Stomach (tissue), 9 donors: ENCODE measurements around the gene CABCOCO1. TPM values are rescaled to one million over a fixed set of nuclear protein-coding genes. Genes with fewer than 3 reads are reported as not detected.

Experiments used
- DNase-seq, 2 donors: peaks; one replicate each; pipeline versions ENCODE4 v3.0.0 to v3.0.0-alpha.2; 2013 to 2019
- H3K27ac ChIP-seq, 5 donors: fragments of 200-600 bp in 4 of 5; sonication (generic) in 4 of 5; one replicate each; pipeline ENCODE4 v1.5.1; 2013 to 2019; ENCODE audit warnings: mild to moderate bottlenecking in 1 of 5, moderate library complexity in 1 of 5
- H3K27me3 ChIP-seq, 3 donors: fragments of 200-600 bp; sonication (generic); one replicate each; pipeline ENCODE4 v1.5.1; 2017 to 2019; ENCODE audit warnings: mixed run types in 1 of 3
- H3K36me3 ChIP-seq, 4 donors: fragments of 200-600 bp; sonication (generic); 1 replicate in 3 of 4; 2 replicates in 1 of 4; pipeline ENCODE4 v1.5.1; 2016 to 2019
- H3K4me1 ChIP-seq, 4 donors: fragments of 200-600 bp; sonication (generic); one replicate each; pipeline ENCODE4 v1.5.1; 2016 to 2019
- H3K4me3 ChIP-seq, 4 donors: fragments of 200-600 bp; sonication (generic) in 3 of 4; one replicate each; pipeline ENCODE4 v1.5.1; 2016 to 2019; ENCODE audit warnings: mild to moderate bottlenecking in 1 of 4
- H3K9me3 ChIP-seq, 4 donors: fragments of 200-600 bp; sonication (generic); one replicate each; pipeline ENCODE4 v1.5.1; 2016 to 2019
- EP300 ChIP-seq: sonication (generic); formaldehyde crosslinking; IDR thresholded peaks from one replicate; pipeline ENCODE4 v1.6.1; 2017; ENCODE audit warnings: antibody characterized with exemption
- POLR2A ChIP-seq, 4 donors: fragments of 450-650 bp; IDR thresholded peaks; one replicate each; pipeline ENCODE4 v1.6.1; 2016; ENCODE audit warnings: antibody characterized with exemption in 4 of 4, control low read depth in 2 of 4, mild to moderate bottlenecking in 1 of 4, moderate library complexity in 1 of 4
- POLR2AphosphoS5 ChIP-seq, 3 donors: sonication (generic); formaldehyde crosslinking; IDR thresholded peaks; one replicate each; pipeline ENCODE4 v1.6.1; 2016; ENCODE audit warnings: antibody characterized with exemption in 3 of 3
- WGBS, 5 donors: extraction: QIAGEN DNeasy Blood & Tissue Kit in 3 of 5; methylation state at CpG; one replicate each; pipeline versions ENCODE4 v1.1.5 to v1.1.7; 2013 to 2018; 5-methylcytosine and 5-hydroxymethylcytosine counted together
- intact Hi-C: fragments of 100-400 bp; cut with DNase I; formaldehyde crosslinking; loops from one replicate; pipeline ENCODE4 v1.15.1; 2023; ENCODE audit warnings: low total_unique reads
- polyA plus RNA-seq, 3 donors: library from polyadenylated mRNA; stranded (reverse); fragments of 200-250 nt; gene quantifications; one replicate each; pipeline ENCODE4 v1.2.3, GENCODE V29; 2013
- total RNA-seq, 5 donors: library from RNA; depleted of rRNA; stranded (reverse); fragments of >200 nt; gene quantifications; one replicate each; pipeline versions ENCODE4 v1.1.0 to v1.2.3, GENCODE V29; 2014 to 2016
- TF ChIP-seq, protein P1 (sequence below), 7 experiments: fragments of 450-650 bp in 4 of 7; fragments of 200-600 bp in 3 of 7; sonication (generic) in 3 of 7; IDR thresholded peaks; one replicate each; pipeline ENCODE4 v1.5.1; 2016 to 2019; ENCODE audit warnings: antibody characterized with exemption in 7 of 7, control low read depth in 2 of 7, mild to moderate bottlenecking in 1 of 7
- donor health status: healthy with polysubstance abuse.
- donor health status: Bipolar disorder and iron deficiency.
- donor health status: healthy.

The CABCOCO1 gene
- total and polyA plus RNA-seq, 8 donors, result 0.30 to 2.6 (median 1.3) TPM; not detected in 4

DNA sequence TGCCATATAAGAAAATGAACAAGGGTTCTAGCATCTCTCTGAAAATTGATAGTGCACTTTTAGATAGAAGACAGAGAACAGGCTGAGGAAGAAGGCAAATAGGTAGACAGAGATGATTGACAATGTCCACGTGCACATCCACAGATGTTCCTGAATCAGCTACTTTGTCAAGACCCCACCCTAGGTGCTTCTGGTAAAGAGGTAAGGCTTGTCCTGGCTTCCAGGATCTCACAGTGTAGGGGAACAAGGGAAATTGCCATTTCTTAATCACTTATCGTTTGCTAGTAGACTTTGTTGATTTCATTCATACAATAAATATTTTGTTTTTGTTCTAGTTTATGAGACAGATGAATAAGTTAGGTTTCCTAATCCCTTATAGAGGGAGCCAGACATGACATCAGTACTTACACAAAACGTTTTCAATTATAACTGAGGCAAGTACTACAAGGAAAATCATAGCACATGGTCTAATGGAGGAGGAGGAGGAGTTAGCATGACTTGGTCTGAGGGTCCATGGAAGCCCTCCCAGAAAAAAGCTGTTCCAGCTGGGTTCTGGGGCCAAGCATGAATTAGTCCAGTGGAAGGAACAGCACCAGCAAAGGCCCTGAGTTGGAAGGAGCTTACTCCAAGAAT lies 122.9 kb downstream of the CABCOCO1 start:
- no peaks in the 10 kb centered on the region for H3K9me3 ChIP-seq
- TF ChIP-seq, protein P1, sequence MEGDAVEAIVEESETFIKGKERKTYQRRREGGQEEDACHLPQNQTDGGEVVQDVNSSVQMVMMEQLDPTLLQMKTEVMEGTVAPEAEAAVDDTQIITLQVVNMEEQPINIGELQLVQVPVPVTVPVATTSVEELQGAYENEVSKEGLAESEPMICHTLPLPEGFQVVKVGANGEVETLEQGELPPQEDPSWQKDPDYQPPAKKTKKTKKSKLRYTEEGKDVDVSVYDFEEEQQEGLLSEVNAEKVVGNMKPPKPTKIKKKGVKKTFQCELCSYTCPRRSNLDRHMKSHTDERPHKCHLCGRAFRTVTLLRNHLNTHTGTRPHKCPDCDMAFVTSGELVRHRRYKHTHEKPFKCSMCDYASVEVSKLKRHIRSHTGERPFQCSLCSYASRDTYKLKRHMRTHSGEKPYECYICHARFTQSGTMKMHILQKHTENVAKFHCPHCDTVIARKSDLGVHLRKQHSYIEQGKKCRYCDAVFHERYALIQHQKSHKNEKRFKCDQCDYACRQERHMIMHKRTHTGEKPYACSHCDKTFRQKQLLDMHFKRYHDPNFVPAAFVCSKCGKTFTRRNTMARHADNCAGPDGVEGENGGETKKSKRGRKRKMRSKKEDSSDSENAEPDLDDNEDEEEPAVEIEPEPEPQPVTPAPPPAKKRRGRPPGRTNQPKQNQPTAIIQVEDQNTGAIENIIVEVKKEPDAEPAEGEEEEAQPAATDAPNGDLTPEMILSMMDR (IDR thresholded peaks at IDR 0.05), result no peak
- TF ChIP-seq POLR2AphosphoS5 (IDR thresholded peaks at IDR 0.05) (no peak), EP300 (no peak), POLR2A (IDR thresholded peaks at IDR 0.05) (no peak)
- intact Hi-C loops, result no loop called here
- peaks cover 10 to 17% (median 15%) of the 10 kb centered on the region in 4 donors for H3K4me1 ChIP-seq
- no peaks in the 10 kb centered on the region for H3K36me3 ChIP-seq
- 67 to 82% (median 77%) methylated on average over 3 of the region's 3 CpGs for WGBS, 5 donors
- no peak overlapping the region for H3K4me3 ChIP-seq
- H3K27ac ChIP-seq, result peak overlapping the region in 1 of 5 donors; percentile 40
- H3K27me3 ChIP-seq, result no peaks in the 10 kb centered on the region
- DNase-seq, result no peak

DNA sequence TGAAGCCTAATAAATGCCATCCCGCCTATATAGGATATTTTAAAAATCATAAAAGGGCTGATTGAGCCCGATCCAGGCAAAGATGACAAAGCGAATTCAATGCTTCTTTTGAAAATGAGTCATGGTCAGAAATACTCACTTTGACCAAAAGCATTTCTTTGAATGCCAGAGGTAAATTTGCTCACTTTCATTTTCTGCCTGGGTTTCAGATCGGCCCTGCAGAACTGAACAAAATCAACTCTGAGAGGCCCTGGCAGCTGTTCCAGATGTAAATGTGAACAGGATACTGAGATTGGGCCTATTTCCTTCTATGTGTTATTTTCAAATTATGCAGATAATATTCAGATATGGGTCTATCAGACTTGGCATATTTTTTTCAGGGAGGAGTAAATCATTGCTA lies 124.0 kb downstream of the CABCOCO1 start:
- intact Hi-C loops, result no loop called here
- H3K27ac ChIP-seq, result peak overlapping the region in 3 of 5 donors; percentile 40 to 50 (median 49)
- H3K9me3 ChIP-seq, result no peaks in the 10 kb centered on the region
- DNase-seq, result peak in 1 of 2 donors; percentile 46
- WGBS, 5 donors, result 22 to 31% (median 29%) methylated on average over 4 of the region's 4 CpGs
- H3K36me3 ChIP-seq, result no peaks in the 10 kb centered on the region
- peak overlapping the region in 2 of 4 donors; percentile 2 to 6 for H3K4me3 ChIP-seq
- no peaks in the 10 kb centered on the region for H3K27me3 ChIP-seq
- peaks cover 10 to 24% (median 15%) of the 10 kb centered on the region in 4 donors for H3K4me1 ChIP-seq
- TF ChIP-seq POLR2AphosphoS5 (IDR thresholded peaks at IDR 0.05) (no peak), POLR2A (IDR thresholded peaks at IDR 0.05) (no peak), EP300 (no peak)
- TF ChIP-seq, protein P1 (IDR thresholded peaks at IDR 0.05), result no peak

DNA sequence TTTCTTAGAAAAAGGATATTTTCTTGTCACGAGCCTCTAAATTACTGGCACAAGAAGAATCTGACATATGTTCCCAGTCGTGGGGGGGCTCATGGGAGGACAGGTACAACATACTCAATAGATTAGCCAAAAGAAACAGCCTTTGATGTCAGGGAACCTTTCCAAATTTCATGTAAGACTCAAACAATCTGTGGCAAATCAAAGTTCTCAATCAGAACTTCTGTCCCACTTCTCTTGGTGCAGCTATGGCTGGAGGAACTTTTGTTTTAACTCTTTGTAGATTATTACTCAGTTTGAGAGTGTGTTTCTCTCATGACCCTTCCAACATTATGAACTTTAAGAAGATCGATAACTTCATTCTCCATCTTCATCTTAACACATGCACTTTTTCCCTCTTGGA lies 124.4 kb downstream of the CABCOCO1 start:
- H3K4me1 ChIP-seq, result peaks cover 10 to 24% (median 15%) of the 10 kb centered on the region in 4 donors
- H3K36me3 ChIP-seq, result no peaks in the 10 kb centered on the region
- H3K27me3 ChIP-seq, result no peaks in the 10 kb centered on the region
- no peak for DNase-seq
- TF ChIP-seq POLR2AphosphoS5 (IDR thresholded peaks at IDR 0.05), result no peak
- no peak for TF ChIP-seq POLR2A (IDR thresholded peaks at IDR 0.05)
- TF ChIP-seq, protein P1 (IDR thresholded peaks at IDR 0.05), result no peak
- no peak for TF ChIP-seq EP300
- intact Hi-C loops, result no loop called here
- H3K4me3 ChIP-seq, result peak overlapping the region in 1 of 4 donors; percentile 2
- H3K27ac ChIP-seq, result peak overlapping the region in 3 of 5 donors; percentile 40 to 50 (median 49)
- H3K9me3 ChIP-seq, result no peaks in the 10 kb centered on the region
- WGBS, 5 donors, result 37 to 47% (median 39%) methylated on average over 3 of the region's 3 CpGs

DNA sequence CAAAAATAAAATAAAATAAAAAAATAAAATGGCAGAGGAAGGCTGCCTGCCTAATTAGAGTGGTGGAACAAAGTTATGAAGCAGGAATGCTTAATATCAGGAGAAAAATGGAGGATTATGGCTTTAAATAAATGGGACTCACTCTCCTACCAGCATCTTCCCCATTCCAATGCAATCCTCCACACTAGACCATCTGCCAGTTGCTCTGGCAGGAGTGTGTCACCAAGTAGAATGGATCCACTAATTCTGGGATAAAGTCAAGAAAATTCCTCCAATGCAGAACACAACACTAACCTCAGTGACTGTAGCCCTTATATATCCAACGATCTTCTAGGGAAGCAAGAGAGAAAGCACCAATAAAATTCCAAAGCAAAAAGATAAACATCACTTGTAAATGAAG lies 126.3 kb downstream of the CABCOCO1 start:
- Histone ChIP-seq H3K4me3 (no peak overlapping the region), H3K27me3 (no peaks in the 10 kb centered on the region), H3K4me1 (peaks cover 10 to 40% (median 22%) of the 10 kb centered on the region in 4 donors), H3K36me3 (no peaks in the 10 kb centered on the region), H3K9me3 (no peaks in the 10 kb centered on the region), H3K27ac (no peak overlapping the region)
- intact Hi-C loops, result no loop called here
- TF ChIP-seq EP300 (no peak), POLR2A (IDR thresholded peaks at IDR 0.05) (no peak), POLR2AphosphoS5 (IDR thresholded peaks at IDR 0.05) (no peak)
- TF ChIP-seq, protein P1 (IDR thresholded peaks at IDR 0.05), result no peak
- no peak for DNase-seq
- 73 to 89% (median 85%) methylated on average over 1 of the region's 1 CpG for WGBS, 5 donors
